Vagina (tissue), 2 donors: ENCODE results near the gene ST6GALNAC3. TPM values are rescaled to one million over a fixed set of nuclear protein-coding genes. Genes with fewer than 3 reads are reported as not detected.

Experiments
- DNase-seq, 2 donors: peaks; one replicate each; pipeline ENCODE4 v3.0.0-alpha.2; 2017; ENCODE audit errors: extremely low spot score in 2 of 2
- H3K27ac ChIP-seq: fragments of 200-600 bp; sonication (generic); one replicate; pipeline ENCODE4 v1.5.1; 2019
- H3K27me3 ChIP-seq: fragments of 200-600 bp; sonication (generic); one replicate; pipeline ENCODE4 v1.5.1; 2019
- H3K36me3 ChIP-seq, 2 donors: fragments of 200-600 bp; sonication (generic); one replicate each; pipeline ENCODE4 v1.5.1; 2017 to 2019
- H3K4me1 ChIP-seq: fragments of 200-600 bp; sonication (generic); one replicate; pipeline ENCODE4 v1.5.1; 2019
- H3K4me3 ChIP-seq, 2 donors: fragments of 200-600 bp; sonication (generic); 1 replicate in 1 of 2; 2 replicates in 1 of 2; pipeline ENCODE4 v1.5.1; 2016 to 2019
- H3K9me3 ChIP-seq: fragments of 200-600 bp; sonication (generic); one replicate; pipeline ENCODE4 v1.5.1; 2019
- POLR2A ChIP-seq, 2 donors: fragments of 450-650 bp; IDR thresholded peaks; one replicate each; pipeline ENCODE4 v1.6.1; 2017; ENCODE audit warnings: antibody characterized with exemption in 2 of 2, mild to moderate bottlenecking in 2 of 2, moderate library complexity in 2 of 2
- POLR2AphosphoS5 ChIP-seq, 2 donors: sonication (generic); formaldehyde crosslinking; IDR thresholded peaks; one replicate each; pipeline ENCODE4 v1.9.0; 2017; ENCODE audit warnings: antibody characterized with exemption in 2 of 2, mild to moderate bottlenecking in 2 of 2, low read depth in 1 of 2; ENCODE audit not compliant: insufficient read depth in 1 of 2
- intact Hi-C: fragments of 100-400 bp; cut with DNase I; formaldehyde crosslinking; loops from one replicate; pipeline ENCODE4 v1.15.1; 2023
- total RNA-seq: library from RNA; depleted of rRNA; stranded (reverse); fragments of >200 nt; gene quantifications from one replicate; pipeline ENCODE4 v1.2.3, GENCODE V29; 2016
- TF ChIP-seq, protein P1 (sequence below), 3 experiments: fragments of 450-650 bp in 2 of 3; fragments of 200-600 bp in 1 of 3; sonication (generic) in 1 of 3; IDR thresholded peaks; one replicate each; pipeline ENCODE4 v1.5.1; 2017 to 2019; ENCODE audit warnings: antibody characterized with exemption in 3 of 3, mild to moderate bottlenecking in 2 of 3, moderate library complexity in 2 of 3

The ST6GALNAC3 gene
- total RNA-seq, 1 donor from 2014 or later: 21.1 TPM

DNA sequence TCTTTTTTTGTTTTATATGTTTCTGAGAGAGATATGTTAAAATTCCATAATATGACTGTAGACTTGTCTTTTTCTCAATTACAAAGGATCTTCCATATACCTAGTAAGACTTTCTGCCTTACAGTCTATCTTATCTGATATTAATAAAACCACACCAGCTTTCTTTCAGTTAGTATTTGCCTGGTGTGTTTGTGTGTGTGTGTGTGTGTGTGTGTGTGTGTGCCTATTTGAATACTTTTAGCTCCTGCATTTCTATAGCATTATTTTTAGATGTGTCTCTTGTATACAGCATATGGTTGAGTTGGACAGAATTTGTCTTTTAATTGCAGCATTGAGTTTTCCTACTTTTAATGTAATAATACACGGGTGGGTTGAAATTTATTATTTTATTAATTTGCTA lies 27.5 kb downstream of the ST6GALNAC3 start:
- DNase-seq: no peak
- intact Hi-C loops: no loop called here
- Histone ChIP-seq H3K27ac (no peak overlapping the region), H3K36me3 (no peaks in the 10 kb centered on the region), H3K9me3 (no peaks in the 10 kb centered on the region), H3K4me1 (no peaks in the 10 kb centered on the region), H3K4me3 (no peak overlapping the region), H3K27me3 (no peaks in the 10 kb centered on the region)
- TF ChIP-seq POLR2A (IDR thresholded peaks at IDR 0.05): no peak
- no peak for TF ChIP-seq POLR2AphosphoS5 (IDR thresholded peaks at IDR 0.05; ENCODE audit: insufficient read depth in 1 of 2, low read depth in 1 of 2)
- TF ChIP-seq, protein P1, sequence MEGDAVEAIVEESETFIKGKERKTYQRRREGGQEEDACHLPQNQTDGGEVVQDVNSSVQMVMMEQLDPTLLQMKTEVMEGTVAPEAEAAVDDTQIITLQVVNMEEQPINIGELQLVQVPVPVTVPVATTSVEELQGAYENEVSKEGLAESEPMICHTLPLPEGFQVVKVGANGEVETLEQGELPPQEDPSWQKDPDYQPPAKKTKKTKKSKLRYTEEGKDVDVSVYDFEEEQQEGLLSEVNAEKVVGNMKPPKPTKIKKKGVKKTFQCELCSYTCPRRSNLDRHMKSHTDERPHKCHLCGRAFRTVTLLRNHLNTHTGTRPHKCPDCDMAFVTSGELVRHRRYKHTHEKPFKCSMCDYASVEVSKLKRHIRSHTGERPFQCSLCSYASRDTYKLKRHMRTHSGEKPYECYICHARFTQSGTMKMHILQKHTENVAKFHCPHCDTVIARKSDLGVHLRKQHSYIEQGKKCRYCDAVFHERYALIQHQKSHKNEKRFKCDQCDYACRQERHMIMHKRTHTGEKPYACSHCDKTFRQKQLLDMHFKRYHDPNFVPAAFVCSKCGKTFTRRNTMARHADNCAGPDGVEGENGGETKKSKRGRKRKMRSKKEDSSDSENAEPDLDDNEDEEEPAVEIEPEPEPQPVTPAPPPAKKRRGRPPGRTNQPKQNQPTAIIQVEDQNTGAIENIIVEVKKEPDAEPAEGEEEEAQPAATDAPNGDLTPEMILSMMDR (IDR thresholded peaks at IDR 0.05): no peak

GRCh38 chr1:76103034-76103433 lies 28.5 kb downstream of the ST6GALNAC3 start:
- H3K27ac ChIP-seq: no peak overlapping the region
- H3K4me3 ChIP-seq: no peak overlapping the region
- TF ChIP-seq POLR2A (IDR thresholded peaks at IDR 0.05) (no peak), POLR2AphosphoS5 (IDR thresholded peaks at IDR 0.05; ENCODE audit: insufficient read depth in 1 of 2, low read depth in 1 of 2) (no peak)
- TF ChIP-seq, protein P1 (IDR thresholded peaks at IDR 0.05): no peak
- no peaks in the 10 kb centered on the region for H3K27me3 ChIP-seq
- H3K36me3 ChIP-seq: no peaks in the 10 kb centered on the region
- H3K9me3 ChIP-seq: no peaks in the 10 kb centered on the region
- no peaks in the 10 kb centered on the region for H3K4me1 ChIP-seq
- no peak for DNase-seq
- intact Hi-C loops: no loop called here

- H3K27me3 ChIP-seq: no peaks in the 10 kb centered on the region
- no peak overlapping the region for H3K27ac ChIP-seq
- TF ChIP-seq, protein P1 (IDR thresholded peaks at IDR 0.05): no peak
- intact Hi-C loops: no loop called here
- DNase-seq: no peak
- H3K36me3 ChIP-seq: no peaks in the 10 kb centered on the region
- H3K4me3 ChIP-seq: no peak overlapping the region
- no peaks in the 10 kb centered on the region for H3K4me1 ChIP-seq
- no peaks in the 10 kb centered on the region for H3K9me3 ChIP-seq
Measured at GRCh38 chr1:76105372-76105771, 30.8 kb downstream of the ST6GALNAC3 start.

- no peak for DNase-seq
- intact Hi-C loops: no loop called here
- H3K4me3 ChIP-seq: no peak overlapping the region
Measured at GRCh38 chr1:76106251-76106650, 31.7 kb downstream of the ST6GALNAC3 start.

GRCh38 chr1:76106719-76107235 lies 32.2 kb downstream of the ST6GALNAC3 start:
- H3K27me3 ChIP-seq: no peaks in the 10 kb centered on the region
- DNase-seq: no peak
- no peak overlapping the region for H3K27ac ChIP-seq
- no peak overlapping the region for H3K4me3 ChIP-seq
- intact Hi-C loops: no loop called here
- H3K36me3 ChIP-seq: no peaks in the 10 kb centered on the region
- no peaks in the 10 kb centered on the region for H3K4me1 ChIP-seq
- H3K9me3 ChIP-seq: no peaks in the 10 kb centered on the region
- TF ChIP-seq POLR2AphosphoS5 (IDR thresholded peaks at IDR 0.05; ENCODE audit: insufficient read depth in 1 of 2, low read depth in 1 of 2) (no peak), POLR2A (IDR thresholded peaks at IDR 0.05) (no peak)
- TF ChIP-seq, protein P1 (IDR thresholded peaks at IDR 0.05): no peak

More at GRCh38 chr1:76106251-76106650, 31.7 kb downstream of the ST6GALNAC3 start:
- no peak for TF ChIP-seq POLR2AphosphoS5 (IDR thresholded peaks at IDR 0.05; ENCODE audit: insufficient read depth in 1 of 2, low read depth in 1 of 2)
- no peak for TF ChIP-seq POLR2A (IDR thresholded peaks at IDR 0.05)
- TF ChIP-seq, protein P1 (IDR thresholded peaks at IDR 0.05): no peak
- Histone ChIP-seq H3K27me3 (no peaks in the 10 kb centered on the region), H3K27ac (no peak overlapping the region), H3K4me1 (no peaks in the 10 kb centered on the region), H3K9me3 (no peaks in the 10 kb centered on the region), H3K36me3 (no peaks in the 10 kb centered on the region)
